A673 (cell line): ENCODE results near the gene ULK4. TPM values are rescaled to one million over a fixed set of nuclear protein-coding genes. Genes with fewer than 3 reads are reported as not detected.

Source experiments
- BruUV-seq: library from RNA; stranded (reverse); fragments of 400-500 nt; replicated peaks from 2 replicates; lab custom pipeline; 2021; lab: Mats Ljungman, UMichigan
- CTCF ChIA-PET: fragments of 300-600 bp; sonication (Branson Sonifier 250); formaldehyde crosslinking; loops from one replicate; lab custom pipeline; 2022; ENCODE audit warnings: antibody characterized with exemption; lab: Charles Lee
- POLR2A ChIA-PET: fragments of 300-600 bp; sonication (Branson Sonifier 250); formaldehyde crosslinking; loops from one replicate; lab custom pipeline; 2022; ENCODE audit warnings: antibody characterized with exemption; ENCODE audit not compliant: low non-redundant PET; lab: Charles Lee
- DNase-seq: peaks from one replicate; pipeline ENCODE4 v3.0.0-alpha.2; 2015; ENCODE audit warnings: low spot score
- H3K27ac ChIP-seq: fragments of 200-600 bp; sonication (generic); 2 replicates; pipeline ENCODE4 v1.5.1; 2016; ENCODE audit warnings: mixed run types, low read depth, mild to moderate bottlenecking, mixed read lengths, antibody characterized with exemption, low read length; ENCODE audit not compliant: poor library complexity, severe bottlenecking
- H3K27me3 ChIP-seq: fragments of 200-600 bp; sonication (generic); replicated peaks from 2 replicates; pipeline ENCODE4 v1.6.1; 2017; ENCODE audit warnings: mixed run types, low read depth, mild to moderate bottlenecking, mixed read lengths, antibody characterized with exemption, low read length; ENCODE audit not compliant: insufficient read depth, poor library complexity
- H3K36me3 ChIP-seq: fragments of 200-600 bp; sonication (generic); 2 replicates; pipeline ENCODE4 v1.6.1; 2016; ENCODE audit warnings: mixed run types, mild to moderate bottlenecking, mixed read lengths, antibody characterized with exemption, low read length; ENCODE audit not compliant: insufficient read depth, poor library complexity, severe bottlenecking
- H3K4me1 ChIP-seq: fragments of 200-600 bp; sonication (generic); 2 replicates; pipeline ENCODE4 v1.6.1; 2017; ENCODE audit warnings: mixed run types, mild to moderate bottlenecking, mixed read lengths, antibody characterized with exemption, low read length; ENCODE audit not compliant: insufficient read depth, poor library complexity, severe bottlenecking
- H3K4me3 ChIP-seq: fragments of 200-600 bp; sonication (generic); 2 replicates; pipeline ENCODE4 v1.5.1; 2016; ENCODE audit warnings: low read depth, mixed run types, mild to moderate bottlenecking, mixed read lengths, low read length; ENCODE audit not compliant: poor library complexity, severe bottlenecking
- H3K9me3 ChIP-seq: fragments of 200-600 bp; sonication (generic); 2 replicates; pipeline ENCODE4 v1.6.1; 2016; ENCODE audit warnings: mixed run types, low read depth, mild to moderate bottlenecking, mixed read lengths, antibody characterized with exemption, low read length; ENCODE audit not compliant: poor library complexity, severe bottlenecking
- EZH2 ChIP-seq: fragments of 200-600 bp; sonication (generic); IDR thresholded peaks from 2 replicates; pipeline ENCODE4 v1.6.1; 2017; ENCODE audit warnings: borderline replicate concordance, low read depth, mild to moderate bottlenecking, mixed read lengths, antibody characterized with exemption, low read length; ENCODE audit not compliant: poor library complexity, severe bottlenecking
- intact Hi-C: fragments of 100-400 bp; cut with micrococcal nuclease; formaldehyde crosslinking; loops from one replicate; pipeline ENCODE4 v1.10.0; 2022; ENCODE audit not compliant: unreplicated experiment
- total RNA-seq: library from RNA; stranded (reverse); gene quantifications from 2 replicates; pipeline ENCODE4 v1.2.3, GENCODE V29; 2021
- TF ChIP-seq, protein P1 (sequence below): fragments of 300-800, 200-600 bp; sonication (generic); conservative IDR thresholded peaks from 2 replicates; pipeline ENCODE4 v1.5.1; 2017; ENCODE audit warnings: low read depth, mild to moderate bottlenecking, antibody characterized with exemption, low read length, moderate library complexity, mixed read lengths

ULK4 gene
- total RNA-seq, 1 experiment from 2014 or later: 7.4 TPM

DNA sequence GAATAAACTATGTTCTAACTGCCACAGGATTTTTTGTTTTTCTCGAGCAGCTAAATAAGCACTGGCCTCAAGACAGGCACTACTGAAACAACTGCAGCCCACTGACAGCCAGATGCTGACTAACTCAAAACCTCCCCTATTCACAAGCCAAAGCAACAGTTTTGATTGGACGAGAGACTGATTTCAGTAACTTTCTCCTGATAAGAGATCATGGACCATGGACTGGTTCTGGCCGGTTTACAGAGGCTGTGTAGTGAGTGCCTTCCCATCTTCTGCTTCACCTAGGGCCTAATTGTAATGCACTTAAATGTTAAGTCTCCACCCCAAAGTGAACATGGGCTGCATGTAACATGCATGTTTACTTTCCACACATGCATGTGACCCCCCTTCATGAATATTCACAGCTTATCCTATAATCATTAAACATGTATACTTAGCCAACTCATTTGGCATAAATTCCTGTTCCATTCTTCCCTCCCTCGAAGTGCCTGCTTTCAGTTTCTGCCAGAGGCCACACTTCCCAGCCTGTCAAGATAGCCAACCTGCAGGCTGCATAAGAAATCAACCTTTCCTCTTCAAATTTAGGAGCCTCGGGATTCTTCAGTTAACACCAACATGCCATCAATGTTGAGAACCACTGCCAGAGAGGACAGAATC is 108.2 kb downstream of the ULK4 start:
- H3K4me1 ChIP-seq: no peaks in the 10 kb centered on the region
- ChIA-PET CTCF (no interaction called here), POLR2A (no interaction called here)
- no peaks in the 10 kb centered on the region for H3K9me3 ChIP-seq
- no peaks in the 10 kb centered on the region for H3K36me3 ChIP-seq
- no peak overlapping the region for H3K4me3 ChIP-seq
- no TSS peak for BruUV-seq
- no peaks in the 10 kb centered on the region for H3K27me3 ChIP-seq
- no peak for DNase-seq
- intact Hi-C loops: no loop called here
- TF ChIP-seq, protein P1, sequence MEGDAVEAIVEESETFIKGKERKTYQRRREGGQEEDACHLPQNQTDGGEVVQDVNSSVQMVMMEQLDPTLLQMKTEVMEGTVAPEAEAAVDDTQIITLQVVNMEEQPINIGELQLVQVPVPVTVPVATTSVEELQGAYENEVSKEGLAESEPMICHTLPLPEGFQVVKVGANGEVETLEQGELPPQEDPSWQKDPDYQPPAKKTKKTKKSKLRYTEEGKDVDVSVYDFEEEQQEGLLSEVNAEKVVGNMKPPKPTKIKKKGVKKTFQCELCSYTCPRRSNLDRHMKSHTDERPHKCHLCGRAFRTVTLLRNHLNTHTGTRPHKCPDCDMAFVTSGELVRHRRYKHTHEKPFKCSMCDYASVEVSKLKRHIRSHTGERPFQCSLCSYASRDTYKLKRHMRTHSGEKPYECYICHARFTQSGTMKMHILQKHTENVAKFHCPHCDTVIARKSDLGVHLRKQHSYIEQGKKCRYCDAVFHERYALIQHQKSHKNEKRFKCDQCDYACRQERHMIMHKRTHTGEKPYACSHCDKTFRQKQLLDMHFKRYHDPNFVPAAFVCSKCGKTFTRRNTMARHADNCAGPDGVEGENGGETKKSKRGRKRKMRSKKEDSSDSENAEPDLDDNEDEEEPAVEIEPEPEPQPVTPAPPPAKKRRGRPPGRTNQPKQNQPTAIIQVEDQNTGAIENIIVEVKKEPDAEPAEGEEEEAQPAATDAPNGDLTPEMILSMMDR: no peak
- no peak for TF ChIP-seq EZH2
- H3K27ac ChIP-seq: no peak overlapping the region

DNA sequence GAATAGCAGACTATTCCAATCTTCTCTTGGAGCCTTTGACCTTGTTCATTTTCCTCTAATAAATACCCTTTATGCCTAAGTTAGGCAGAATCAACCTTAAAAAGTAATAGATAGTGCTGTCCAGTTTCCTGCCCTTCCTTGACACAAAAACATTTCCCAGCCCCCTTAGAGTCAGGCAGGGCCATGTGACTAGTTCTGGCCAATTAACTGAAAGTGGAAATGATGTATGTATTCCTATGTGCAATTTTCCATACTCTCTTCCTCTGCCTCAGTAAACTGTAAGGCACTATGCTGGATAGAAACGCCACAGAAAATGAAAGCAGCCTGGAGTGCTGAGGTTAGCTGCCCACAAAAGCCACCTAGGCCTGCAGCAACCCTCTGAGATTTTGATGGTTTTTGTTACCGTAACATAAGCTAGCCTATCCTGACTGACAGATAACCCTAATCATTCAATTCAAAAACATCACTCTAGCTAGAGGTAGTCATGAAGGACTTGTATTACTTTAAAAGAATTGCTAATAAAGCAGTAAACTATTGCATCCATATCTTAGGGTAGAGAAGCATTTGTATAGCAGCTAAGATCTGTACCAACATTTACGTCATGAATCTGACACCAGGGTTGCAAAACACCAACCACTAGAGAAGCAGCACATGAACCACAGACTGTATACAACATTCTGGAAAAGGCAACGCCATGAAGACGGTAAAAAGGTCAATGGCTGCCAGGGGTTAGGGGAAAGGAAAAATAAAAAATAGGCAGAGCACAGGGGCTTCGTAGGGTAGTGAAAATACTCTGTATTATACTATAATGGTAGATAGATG is 112.9 kb downstream of the ULK4 start:
- intact Hi-C loops: no loop called here
- Histone ChIP-seq H3K27ac (no peak overlapping the region), H3K4me1 (no peaks in the 10 kb centered on the region), H3K4me3 (no peak overlapping the region), H3K27me3 (no peaks in the 10 kb centered on the region), H3K36me3 (no peaks in the 10 kb centered on the region), H3K9me3 (no peaks in the 10 kb centered on the region)
- BruUV-seq: no TSS peak
- TF ChIP-seq, protein P1: no peak
- no peak for TF ChIP-seq EZH2
- ChIA-PET CTCF (no interaction called here), POLR2A (no interaction called here)
- no peak for DNase-seq

DNA sequence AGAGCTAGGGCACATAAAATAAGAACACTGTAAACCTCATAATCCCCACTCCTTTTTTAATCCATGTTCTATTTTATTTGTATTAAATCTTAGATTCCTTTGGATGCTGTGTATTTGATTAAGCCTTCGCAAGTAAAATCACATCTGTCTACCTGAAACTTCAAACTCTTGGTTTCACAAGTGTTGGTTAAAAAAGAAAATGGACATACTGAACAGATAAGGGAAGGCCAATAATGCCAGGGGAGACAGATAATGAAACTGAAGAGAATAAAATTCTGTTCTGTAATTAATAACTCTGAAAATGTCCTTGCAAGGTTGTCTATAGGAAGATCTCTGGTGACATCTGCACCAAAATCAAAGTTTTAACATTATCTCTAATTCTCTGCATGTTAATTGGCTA is 114.2 kb downstream of the ULK4 start:
- intact Hi-C loops: no loop called here
- Histone ChIP-seq H3K9me3 (no peaks in the 10 kb centered on the region), H3K36me3 (no peaks in the 10 kb centered on the region), H3K4me3 (no peak overlapping the region), H3K27ac (no peak overlapping the region), H3K4me1 (no peaks in the 10 kb centered on the region), H3K27me3 (no peaks in the 10 kb centered on the region)
- no peak for TF ChIP-seq EZH2
- TF ChIP-seq, protein P1: no peak
- no TSS peak for BruUV-seq
- CTCF ChIA-PET: no interaction called here
- POLR2A ChIA-PET: no interaction called here
- no peak for DNase-seq
